Stimulated activated CD8-positive, alpha-beta memory T cell treated with anti-CD3 and anti-CD28 coated beads, Interleukin-7, amount 100 ng/mL, for 4 hours (primary cell): ENCODE results near the gene SGPL1.
A peak's percentile ranks its signal among the peaks of the same experiment; 100 is the strongest.

ENCODE experiments used
- DNase-seq, 2 donors: peaks; one replicate each; pipeline ENCODE4 v3.0.0-alpha.2; 2020; ENCODE audit warnings: low read depth in 2 of 2

SGPL1 gene

GRCh38 chr10:70884741-70885140 lies 69.0 kb downstream of the SGPL1 start:
- no peak for DNase-seq

GRCh38 chr10:70885481-70885880 lies 69.7 kb downstream of the SGPL1 start:
- no peak for DNase-seq

- DNase-seq: no peak
Observed at GRCh38 chr10:70885931-70886903, 70.5 kb downstream of the SGPL1 start.

GRCh38 chr10:70886921-70887665 lies 71.3 kb downstream of the SGPL1 start:
- no peak for DNase-seq

GRCh38 chr10:70887804-70888800 lies 72.4 kb downstream of the SGPL1 start, which contains the start of gene PCBD1:
Gene PCBD1 (minus strand): TSS chr10:70888565. CDS start chr10:70888533, 32 bp downstream.
- peak; percentile 39 to 79 for DNase-seq

GRCh38 chr10:70889291-70889690 lies 73.5 kb downstream of the SGPL1 start:
- no peak for DNase-seq

- DNase-seq: no peak
Observed at GRCh38 chr10:70890917-70891431, 75.2 kb downstream of the SGPL1 start.

GRCh38 chr10:70891627-70892026 lies 75.9 kb downstream of the SGPL1 start:
- DNase-seq: no peak

- no peak for DNase-seq
Observed at GRCh38 chr10:70892631-70893030, 76.9 kb downstream of the SGPL1 start.

GRCh38 chr10:70893227-70894006 lies 77.7 kb downstream of the SGPL1 start:
- no peak for DNase-seq

- DNase-seq: no peak
Observed at GRCh38 chr10:70894416-70894815, 78.7 kb downstream of the SGPL1 start.

GRCh38 chr10:70896551-70896950 lies 80.8 kb downstream of the SGPL1 start:
- DNase-seq: no peak

GRCh38 chr10:70898687-70899086 lies 82.9 kb downstream of the SGPL1 start:
- no peak for DNase-seq

- DNase-seq: no peak
Observed at GRCh38 chr10:70899096-70899495, 83.3 kb downstream of the SGPL1 start.

GRCh38 chr10:70901276-70901878 lies 85.6 kb downstream of the SGPL1 start:
- DNase-seq: no peak

GRCh38 chr10:70902661-70903261 lies 87.0 kb downstream of the SGPL1 start:
- no peak for DNase-seq

GRCh38 chr10:70903262-70903921 lies 87.6 kb downstream of the SGPL1 start:
- no peak for DNase-seq

- no peak for DNase-seq
Observed at GRCh38 chr10:70905071-70906021, 89.6 kb downstream of the SGPL1 start.
